Chondrocyte (in vitro differentiated cells): ENCODE results near the gene AMOT. TPM values are rescaled to one million over a fixed set of nuclear protein-coding genes. Genes with fewer than 3 reads are reported as not detected.

ENCODE experiments used
- DNase-seq: peaks from one replicate; pipeline ENCODE4 v3.0.0; 2021; ENCODE audit warnings: mixed read lengths, low spot score
- H3K27ac Mint-ChIP-seq: one replicate; pipeline ENCODE4 v1.8.0; 2021; ENCODE audit warnings: mild to moderate bottlenecking, moderate library complexity, mixed read lengths; ENCODE audit not compliant: unreplicated experiment
- H3K27me3 Mint-ChIP-seq: 2 replicates; pipeline ENCODE4 v1.8.0; 2021; ENCODE audit warnings: low read depth, mixed read lengths
- H3K36me3 Mint-ChIP-seq: 2 replicates; pipeline ENCODE4 v1.8.0; 2021; ENCODE audit warnings: low read depth, mixed read lengths
- H3K4me1 Mint-ChIP-seq: 2 replicates; pipeline ENCODE4 v1.8.0; 2021; ENCODE audit warnings: low read depth, mild to moderate bottlenecking, mixed read lengths
- H3K4me3 Mint-ChIP-seq: one replicate; pipeline ENCODE4 v1.8.0; 2021; ENCODE audit warnings: mild to moderate bottlenecking, moderate library complexity, mixed read lengths; ENCODE audit not compliant: unreplicated experiment
- H3K9me3 Mint-ChIP-seq: 2 replicates; pipeline ENCODE4 v1.8.0; 2021; ENCODE audit warnings: low read depth, mixed read lengths
- total RNA-seq: library from RNA; stranded (reverse); gene quantifications from 3 replicates; pipeline ENCODE4 v1.2.1, GENCODE V29; 2021
- TF ChIP-seq, protein P1 (sequence below): fragments of 200-600 bp; sonication (generic); IDR thresholded peaks from 2 replicates; pipeline ENCODE4 v1.5.0; 2021; ENCODE audit warnings: antibody characterized with exemption, mild to moderate bottlenecking, moderate library complexity

Gene AMOT
- total RNA-seq, 1 donor from 2014 or later: 7.9 TPM

DNA sequence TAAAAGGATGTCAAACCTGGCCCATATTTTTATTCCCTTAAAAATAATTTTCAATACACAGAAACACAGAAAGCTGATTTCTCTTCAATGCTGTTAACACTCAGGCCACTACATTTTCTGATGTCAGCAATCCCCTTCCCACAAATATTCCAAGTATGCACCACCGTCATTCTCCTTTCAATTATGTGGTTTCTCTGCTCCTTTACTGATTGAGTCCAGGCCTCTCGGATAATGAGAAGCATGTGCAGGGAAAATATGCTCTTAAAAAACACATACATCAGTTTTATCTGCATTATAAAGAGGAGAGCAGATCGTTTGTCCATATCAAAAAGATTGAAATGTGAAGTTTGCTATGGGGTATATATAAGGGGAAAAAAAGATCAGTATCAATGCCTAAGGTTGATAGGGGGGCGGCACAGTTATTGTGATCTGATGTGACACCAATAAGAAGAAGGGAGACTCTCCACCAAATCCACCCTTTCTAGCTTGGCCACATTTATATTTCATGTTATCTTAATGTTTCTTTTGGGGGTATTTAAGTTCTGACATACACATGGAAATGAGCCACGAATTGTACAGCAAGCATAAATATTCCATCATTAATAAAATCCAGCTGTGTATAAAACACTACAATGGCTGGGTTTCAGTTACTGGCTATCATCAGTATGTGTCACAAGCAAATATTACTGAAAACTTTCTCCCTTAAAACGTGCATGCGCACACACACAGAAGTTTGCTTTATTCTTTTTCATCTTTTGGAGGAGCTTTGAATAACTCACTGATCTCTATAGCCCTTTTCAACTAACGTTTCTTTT lies 6.4 kb downstream of the AMOT start:
- Mint-ChIP-seq H3K36me3 (no peaks in the 10 kb centered on the region), H3K27me3 (no peaks in the 10 kb centered on the region), H3K9me3 (peaks cover 3% of the 10 kb centered on the region), H3K4me1 (peaks cover 26% of the 10 kb centered on the region), H3K4me3 (no peak overlapping the region), H3K27ac (no peak overlapping the region)
- TF ChIP-seq, protein P1, sequence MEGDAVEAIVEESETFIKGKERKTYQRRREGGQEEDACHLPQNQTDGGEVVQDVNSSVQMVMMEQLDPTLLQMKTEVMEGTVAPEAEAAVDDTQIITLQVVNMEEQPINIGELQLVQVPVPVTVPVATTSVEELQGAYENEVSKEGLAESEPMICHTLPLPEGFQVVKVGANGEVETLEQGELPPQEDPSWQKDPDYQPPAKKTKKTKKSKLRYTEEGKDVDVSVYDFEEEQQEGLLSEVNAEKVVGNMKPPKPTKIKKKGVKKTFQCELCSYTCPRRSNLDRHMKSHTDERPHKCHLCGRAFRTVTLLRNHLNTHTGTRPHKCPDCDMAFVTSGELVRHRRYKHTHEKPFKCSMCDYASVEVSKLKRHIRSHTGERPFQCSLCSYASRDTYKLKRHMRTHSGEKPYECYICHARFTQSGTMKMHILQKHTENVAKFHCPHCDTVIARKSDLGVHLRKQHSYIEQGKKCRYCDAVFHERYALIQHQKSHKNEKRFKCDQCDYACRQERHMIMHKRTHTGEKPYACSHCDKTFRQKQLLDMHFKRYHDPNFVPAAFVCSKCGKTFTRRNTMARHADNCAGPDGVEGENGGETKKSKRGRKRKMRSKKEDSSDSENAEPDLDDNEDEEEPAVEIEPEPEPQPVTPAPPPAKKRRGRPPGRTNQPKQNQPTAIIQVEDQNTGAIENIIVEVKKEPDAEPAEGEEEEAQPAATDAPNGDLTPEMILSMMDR: no peak
- no peak for DNase-seq

DNA sequence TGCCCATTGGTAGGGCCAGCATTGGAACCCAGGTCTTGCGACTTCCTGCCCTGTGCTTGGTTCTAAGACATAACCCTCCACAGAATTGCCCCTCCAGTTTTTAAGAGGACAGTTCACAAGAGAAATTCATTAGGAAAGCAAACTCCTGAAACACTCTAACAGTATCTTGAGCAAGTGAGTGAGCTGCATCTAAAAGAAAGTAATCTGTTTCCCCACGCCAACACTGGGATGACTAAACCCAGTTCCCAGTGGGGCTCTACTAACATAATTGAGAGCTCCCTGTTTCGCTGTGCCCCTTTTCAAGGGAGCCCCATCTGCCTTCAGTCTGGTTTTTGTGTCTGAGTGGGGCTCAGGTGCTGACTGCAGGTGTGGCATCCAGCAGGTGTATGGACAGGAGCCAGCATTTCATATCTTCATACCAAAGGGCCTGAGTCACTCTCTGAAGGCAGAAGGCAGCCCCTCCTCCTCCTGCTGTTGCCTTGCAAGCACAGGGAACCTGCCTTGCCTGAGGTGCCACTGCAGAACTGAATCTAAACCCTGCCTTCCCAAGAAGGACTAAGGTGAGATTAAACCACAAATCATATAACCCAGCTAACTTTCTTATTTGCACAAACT lies 8.0 kb downstream of the AMOT start:
- no peaks in the 10 kb centered on the region for H3K36me3 Mint-ChIP-seq
- no peaks in the 10 kb centered on the region for H3K9me3 Mint-ChIP-seq
- no peak overlapping the region for H3K4me3 Mint-ChIP-seq
- H3K27me3 Mint-ChIP-seq: no peaks in the 10 kb centered on the region
- no peak overlapping the region for H3K27ac Mint-ChIP-seq
- TF ChIP-seq, protein P1: no peak
- peaks cover 26% of the 10 kb centered on the region for H3K4me1 Mint-ChIP-seq
- DNase-seq: no peak

DNA sequence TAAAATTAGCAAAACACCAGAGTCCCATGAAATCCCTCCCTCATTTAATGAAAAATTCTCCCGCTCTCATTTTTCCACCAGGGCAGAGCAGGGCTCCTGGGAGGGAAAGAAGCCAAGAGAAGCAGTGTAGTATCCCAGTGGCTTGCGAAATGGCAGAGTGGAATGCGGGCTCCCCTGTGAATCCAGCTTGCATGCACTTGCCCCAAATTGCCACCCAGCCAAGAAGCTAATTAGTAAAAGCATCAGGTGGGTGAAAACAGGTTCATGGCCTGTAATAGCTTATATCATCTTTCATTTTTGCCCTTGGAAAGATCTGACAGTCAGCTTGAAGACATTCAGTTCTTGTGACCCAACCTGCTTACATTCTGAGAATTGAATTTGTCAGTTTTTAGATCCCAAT lies 10.1 kb downstream of the AMOT start:
- no peak for DNase-seq
- Mint-ChIP-seq H3K27ac (no peak overlapping the region), H3K4me3 (no peak overlapping the region), H3K36me3 (no peaks in the 10 kb centered on the region), H3K4me1 (peaks cover 26% of the 10 kb centered on the region), H3K27me3 (no peaks in the 10 kb centered on the region), H3K9me3 (no peaks in the 10 kb centered on the region)
- TF ChIP-seq, protein P1: no peak

DNA sequence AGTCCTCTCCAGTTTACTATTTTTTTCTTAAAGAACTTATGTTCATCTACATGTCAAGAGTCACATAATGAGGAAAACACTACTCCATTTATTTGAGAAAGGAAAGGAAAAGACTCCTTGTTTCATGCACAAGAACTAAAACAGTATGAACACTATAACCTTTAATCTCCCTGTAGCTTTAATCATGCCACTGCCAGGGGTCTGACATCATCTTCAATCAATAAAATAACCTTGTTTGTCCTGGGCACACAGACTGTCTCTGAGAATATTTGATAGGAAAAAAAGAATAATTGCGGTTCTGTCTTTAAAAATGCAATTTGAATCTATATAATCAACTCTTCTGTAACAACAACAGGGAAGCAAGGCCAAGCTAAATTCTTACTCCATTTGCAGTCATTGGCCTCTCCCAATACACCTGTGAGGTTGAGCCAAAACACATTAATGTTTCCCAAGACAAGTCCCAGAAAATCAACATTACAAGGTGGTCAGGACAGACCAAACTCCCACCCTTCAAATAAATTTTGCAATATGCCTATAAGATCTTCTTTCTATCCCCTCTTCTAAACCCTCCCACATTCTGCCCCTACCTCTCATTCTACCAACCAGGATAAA lies 13.2 kb downstream of the AMOT start:
- Mint-ChIP-seq H3K27ac (no peak overlapping the region), H3K4me3 (no peak overlapping the region)

DNA sequence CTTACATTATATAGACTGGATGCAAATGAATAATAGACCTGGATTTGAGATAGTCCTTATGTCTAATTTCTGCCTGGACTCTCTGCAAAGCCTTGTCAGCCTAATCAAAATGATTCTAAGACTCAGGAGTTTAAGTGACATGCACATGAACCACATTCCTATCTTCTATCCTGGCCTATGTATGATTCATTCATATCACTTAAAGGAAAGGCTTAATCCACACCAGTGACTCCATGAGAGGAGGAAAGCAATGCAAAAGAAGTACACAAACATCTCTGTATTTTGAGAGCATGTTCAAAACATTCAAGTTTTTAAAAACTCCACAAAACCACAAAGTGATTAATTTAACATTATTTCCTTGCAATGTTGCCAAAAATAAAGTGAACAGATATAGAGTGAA lies 14.6 kb downstream of the AMOT start:
- H3K4me3 Mint-ChIP-seq: no peak overlapping the region
- TF ChIP-seq, protein P1: no peak
- H3K36me3 Mint-ChIP-seq: no peaks in the 10 kb centered on the region
- H3K27me3 Mint-ChIP-seq: no peaks in the 10 kb centered on the region
- H3K9me3 Mint-ChIP-seq: no peaks in the 10 kb centered on the region
- no peak overlapping the region for H3K27ac Mint-ChIP-seq
- no peak for DNase-seq
- no peaks in the 10 kb centered on the region for H3K4me1 Mint-ChIP-seq

More for the DNA sequence above, 13.2 kb downstream of the AMOT start:
- no peaks in the 10 kb centered on the region for H3K27me3 Mint-ChIP-seq
- H3K4me1 Mint-ChIP-seq: peaks cover 1% of the 10 kb centered on the region
- no peak for DNase-seq
- TF ChIP-seq, protein P1: no peak
- no peaks in the 10 kb centered on the region for H3K36me3 Mint-ChIP-seq
- H3K9me3 Mint-ChIP-seq: no peaks in the 10 kb centered on the region
